Cardiac fibroblast (primary cell): ENCODE data around the gene SIRPA.

Experiments used
- DNase-seq, 2 donors: peaks; one replicate each; pipeline versions ENCODE4 v3.0.0 to v3.0.0-alpha.2; 2010; ENCODE audit warnings: low read depth in 2 of 2
- H3K4me3 ChIP-seq, 2 donors: replicated peaks in 1 of 2; 1 replicate in 1 of 2; 2 replicates in 1 of 2; pipeline ENCODE4 v1.5.1; 2011; ENCODE audit warnings: low read depth in 2 of 2, low read length in 2 of 2, mild to moderate bottlenecking in 2 of 2, moderate library complexity in 1 of 2
- CTCF ChIP-seq: IDR thresholded peaks from one replicate; pipeline ENCODE4 v1.5.1; 2011; ENCODE audit warnings: low read depth, mild to moderate bottlenecking, low read length, inconsistent platforms

SIRPA gene

GRCh38 chr20:1860446-1860845, 34.8 kb upstream of the SIRPA start:
- no peak for TF ChIP-seq CTCF
- H3K4me3 ChIP-seq = no peak overlapping the region
- DNase-seq = peak; percentile 73 to 76

- H3K4me3 ChIP-seq = no peak overlapping the region
- peak in 1 of 2 donors; percentile 60 for DNase-seq
- TF ChIP-seq CTCF = no peak
These were observed 33.7 kb upstream of the SIRPA start for GRCh38 chr20:1861347-1861976.

GRCh38 chr20:1861996-1862662, 33.1 kb upstream of the SIRPA start:
- TF ChIP-seq CTCF = no peak

GRCh38 chr20:1862663-1863053, 32.5 kb upstream of the SIRPA start:
- no peak overlapping the region for H3K4me3 ChIP-seq
- no peak for TF ChIP-seq CTCF
- no peak for DNase-seq

More at GRCh38 chr20:1861996-1862662, 33.1 kb upstream of the SIRPA start:
- H3K4me3 ChIP-seq = no peak overlapping the region
- DNase-seq = no peak

GRCh38 chr20:1863296-1863695, 31.9 kb upstream of the SIRPA start:
- H3K4me3 ChIP-seq = no peak overlapping the region
- no peak for TF ChIP-seq CTCF
- DNase-seq = peak in 1 of 2 donors; percentile 23

GRCh38 chr20:1866834-1867233, 28.4 kb upstream of the SIRPA start:
- no peak for TF ChIP-seq CTCF
- DNase-seq = no peak
- no peak overlapping the region for H3K4me3 ChIP-seq
